ENCODE measurements around the gene RNF32. TPM values are rescaled to one million over a fixed set of nuclear protein-coding genes. Genes with fewer than 3 reads are reported as not detected.

The RNF32 gene
- total RNA-seq, 3 donors from 2014 or later (not counting 1 experiment from before 2014, with no cell fraction given), result 0.80 TPM; not detected in 2

- H3K27me3 Mint-ChIP-seq (ENCODE audit: low read depth in 2 of 2), result peaks cover 22 to 25% of the 10 kb centered on the region in 2 donors
- Histone ChIP-seq H3K36me3 (ENCODE audit: control insufficient read depth, insufficient read depth, low read length) (no peaks in the 10 kb centered on the region), H3K9me3 (ENCODE audit: control insufficient read depth, insufficient read depth, low read length) (peaks cover 15% of the 10 kb centered on the region), H3K27ac (ENCODE audit: low read length) (no peak overlapping the region), H3K27me3 (ENCODE audit: control insufficient read depth, insufficient read depth, low read length) (no peaks in the 10 kb centered on the region), H3K4me1 (ENCODE audit: control insufficient read depth, insufficient read depth, low read length) (no peaks in the 10 kb centered on the region), H3K4me3 (ENCODE audit: low read length) (no peak overlapping the region)
- ATAC-seq, result no peak
- peaks cover 8 to 9% of the 10 kb centered on the region in 2 donors for H3K9me3 Mint-ChIP-seq
- H3K27ac Mint-ChIP-seq, result no peak overlapping the region
- TF ChIP-seq, protein P1, sequence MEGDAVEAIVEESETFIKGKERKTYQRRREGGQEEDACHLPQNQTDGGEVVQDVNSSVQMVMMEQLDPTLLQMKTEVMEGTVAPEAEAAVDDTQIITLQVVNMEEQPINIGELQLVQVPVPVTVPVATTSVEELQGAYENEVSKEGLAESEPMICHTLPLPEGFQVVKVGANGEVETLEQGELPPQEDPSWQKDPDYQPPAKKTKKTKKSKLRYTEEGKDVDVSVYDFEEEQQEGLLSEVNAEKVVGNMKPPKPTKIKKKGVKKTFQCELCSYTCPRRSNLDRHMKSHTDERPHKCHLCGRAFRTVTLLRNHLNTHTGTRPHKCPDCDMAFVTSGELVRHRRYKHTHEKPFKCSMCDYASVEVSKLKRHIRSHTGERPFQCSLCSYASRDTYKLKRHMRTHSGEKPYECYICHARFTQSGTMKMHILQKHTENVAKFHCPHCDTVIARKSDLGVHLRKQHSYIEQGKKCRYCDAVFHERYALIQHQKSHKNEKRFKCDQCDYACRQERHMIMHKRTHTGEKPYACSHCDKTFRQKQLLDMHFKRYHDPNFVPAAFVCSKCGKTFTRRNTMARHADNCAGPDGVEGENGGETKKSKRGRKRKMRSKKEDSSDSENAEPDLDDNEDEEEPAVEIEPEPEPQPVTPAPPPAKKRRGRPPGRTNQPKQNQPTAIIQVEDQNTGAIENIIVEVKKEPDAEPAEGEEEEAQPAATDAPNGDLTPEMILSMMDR (IDR thresholded peaks at IDR 0.05), result no peak
- DNase-seq, result no peak
- no peak overlapping the region for H3K4me3 Mint-ChIP-seq
- WGBS (ENCODE audit: insufficient coverage), result 86% methylated on average over 1 of the region's 2 CpGs
- H3K4me1 Mint-ChIP-seq, result no peaks in the 10 kb centered on the region
- H3K36me3 Mint-ChIP-seq, result peaks cover 15% of the 10 kb centered on the region
- intact Hi-C loops (cut with micrococcal nuclease), result no loop called here
These were observed 15.0 kb upstream of the RNF32 start for GRCh38 chr7:156625580-156625979.

- Mint-ChIP-seq H3K4me1 (no peaks in the 10 kb centered on the region), H3K27me3 (ENCODE audit: low read depth in 2 of 2) (peaks cover 20 to 22% of the 10 kb centered on the region in 2 donors), H3K36me3 (peaks cover 15% of the 10 kb centered on the region), H3K9me3 (peaks cover 8 to 9% of the 10 kb centered on the region in 2 donors), H3K27ac (no peak overlapping the region), H3K4me3 (no peak overlapping the region)
- WGBS (ENCODE audit: insufficient coverage), result 95% methylated on average over 7 of the region's 7 CpGs
- Histone ChIP-seq H3K36me3 (ENCODE audit: control insufficient read depth, insufficient read depth, low read length) (no peaks in the 10 kb centered on the region), H3K4me3 (ENCODE audit: low read length) (no peak overlapping the region), H3K4me1 (ENCODE audit: control insufficient read depth, insufficient read depth, low read length) (no peaks in the 10 kb centered on the region), H3K27ac (ENCODE audit: low read length) (no peak overlapping the region), H3K9me3 (ENCODE audit: control insufficient read depth, insufficient read depth, low read length) (peaks cover 15% of the 10 kb centered on the region), H3K27me3 (ENCODE audit: control insufficient read depth, insufficient read depth, low read length) (no peaks in the 10 kb centered on the region)
- no peak for DNase-seq
- TF ChIP-seq, protein P1 (IDR thresholded peaks at IDR 0.05), result no peak
- intact Hi-C loops (cut with micrococcal nuclease), result no loop called here
- no peak for ATAC-seq
These were observed 14.2 kb upstream of the RNF32 start for GRCh38 chr7:156626220-156626895.

DNA sequence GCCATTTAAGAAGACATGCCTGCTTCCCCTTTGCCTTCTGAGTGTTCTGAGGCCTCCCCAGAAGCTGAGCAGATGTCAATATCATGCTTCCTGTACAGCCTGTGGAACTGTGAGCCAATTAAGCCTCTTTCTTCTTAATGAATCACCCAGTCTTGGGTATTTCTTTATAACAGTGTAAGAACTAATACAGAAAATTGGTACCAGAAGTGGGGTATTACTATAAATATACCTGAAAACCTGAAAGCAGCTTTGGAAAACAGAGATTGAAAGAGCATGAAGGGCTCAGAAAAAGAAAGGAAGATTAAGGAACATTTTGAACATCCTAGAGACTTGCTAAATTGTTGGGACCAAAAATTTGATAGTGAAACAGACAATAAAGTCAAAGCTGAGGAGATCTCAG, 12.0 kb upstream of the RNF32 start:
- ATAC-seq (no peak), DNase-seq (no peak)
- H3K4me3 Mint-ChIP-seq, result no peak overlapping the region
- H3K27me3 Mint-ChIP-seq (ENCODE audit: low read depth in 2 of 2), result peaks cover 16 to 23% of the 10 kb centered on the region in 2 donors
- Histone ChIP-seq H3K9me3 (ENCODE audit: control insufficient read depth, insufficient read depth, low read length) (peaks cover 15% of the 10 kb centered on the region), H3K27ac (ENCODE audit: low read length) (no peak overlapping the region), H3K36me3 (ENCODE audit: control insufficient read depth, insufficient read depth, low read length) (no peaks in the 10 kb centered on the region), H3K4me3 (ENCODE audit: low read length) (no peak overlapping the region), H3K4me1 (ENCODE audit: control insufficient read depth, insufficient read depth, low read length) (no peaks in the 10 kb centered on the region), H3K27me3 (ENCODE audit: control insufficient read depth, insufficient read depth, low read length) (no peaks in the 10 kb centered on the region)
- H3K9me3 Mint-ChIP-seq, result peaks cover 8 to 9% of the 10 kb centered on the region in 2 donors
- intact Hi-C loops (cut with micrococcal nuclease), result no loop called here
- TF ChIP-seq, protein P1 (IDR thresholded peaks at IDR 0.05), result no peak
- H3K4me1 Mint-ChIP-seq, result no peaks in the 10 kb centered on the region
- peaks cover 15% of the 10 kb centered on the region for H3K36me3 Mint-ChIP-seq
- no peak overlapping the region for H3K27ac Mint-ChIP-seq

DNA sequence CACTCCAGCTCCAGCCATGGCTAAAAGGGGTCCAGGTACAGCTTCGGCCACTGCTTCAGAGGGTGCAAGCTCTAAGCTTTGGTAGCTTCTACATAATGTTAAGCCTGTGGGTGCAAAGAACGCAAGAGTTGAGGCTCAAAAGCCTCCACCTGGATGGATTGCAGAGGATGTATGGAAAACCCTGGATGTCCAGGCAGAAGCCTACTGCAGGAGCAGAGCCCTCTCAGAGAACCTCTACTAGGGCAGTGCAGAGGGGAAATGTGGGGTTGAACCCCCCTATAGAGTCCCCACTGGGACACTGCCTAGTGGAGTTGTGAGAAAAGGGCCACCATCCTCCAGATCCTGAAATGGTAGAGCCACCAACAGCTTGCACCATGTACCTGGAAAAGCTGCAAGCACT, 10.7 kb upstream of the RNF32 start:
- 89% methylated on average over 2 of the region's 2 CpGs for WGBS (ENCODE audit: insufficient coverage)
- Histone ChIP-seq H3K27me3 (ENCODE audit: control insufficient read depth, insufficient read depth, low read length) (no peaks in the 10 kb centered on the region), H3K36me3 (ENCODE audit: control insufficient read depth, insufficient read depth, low read length) (no peaks in the 10 kb centered on the region), H3K4me3 (ENCODE audit: low read length) (no peak overlapping the region), H3K27ac (ENCODE audit: low read length) (no peak overlapping the region), H3K9me3 (ENCODE audit: control insufficient read depth, insufficient read depth, low read length) (peaks cover 15% of the 10 kb centered on the region), H3K4me1 (ENCODE audit: control insufficient read depth, insufficient read depth, low read length) (no peaks in the 10 kb centered on the region)
- ATAC-seq (no peak), DNase-seq (no peak)
- TF ChIP-seq, protein P1 (IDR thresholded peaks at IDR 0.05), result no peak
- no peaks in the 10 kb centered on the region for H3K4me1 Mint-ChIP-seq
- H3K9me3 Mint-ChIP-seq, result peaks cover 8 to 9% of the 10 kb centered on the region in 2 donors
- no peak overlapping the region for H3K4me3 Mint-ChIP-seq
- H3K27ac Mint-ChIP-seq, result no peak overlapping the region
- H3K36me3 Mint-ChIP-seq, result peaks cover 15% of the 10 kb centered on the region
- H3K27me3 Mint-ChIP-seq (ENCODE audit: low read depth in 2 of 2), result peaks cover 19 to 21% of the 10 kb centered on the region in 2 donors
- intact Hi-C loops (cut with micrococcal nuclease), result no loop called here
